ENCODE results near the gene TBXAS1. TPM values are rescaled to one million over a fixed set of nuclear protein-coding genes. Genes with fewer than 3 reads are reported as not detected.

Gene TBXAS1
- polyA plus RNA-seq (2011; rRNA removed) (11.6 and 13.8 TPM in 2 replicates), polyA plus RNA-seq (2017; fragmentation: RNase III; extraction: RNeasy Plus Mini Kit Qiagen cat#74134 plus additional on column Dnase treatment) (8.5 to 8.8 TPM (median 8.8 TPM) in 3 replicates), polyA minus RNA-seq (2011; rRNA and poly(A)+ RNA removed) (9.2 and 15.5 TPM in 2 replicates)
- polyA plus RNA-seq (2012; cell fraction: cytosol; rRNA removed): 6.3 and 6.9 TPM in 2 replicates
- 8.8 and 11.8 TPM in 2 replicates for polyA plus RNA-seq (2012; cell fraction: nucleus; rRNA removed)

DNA sequence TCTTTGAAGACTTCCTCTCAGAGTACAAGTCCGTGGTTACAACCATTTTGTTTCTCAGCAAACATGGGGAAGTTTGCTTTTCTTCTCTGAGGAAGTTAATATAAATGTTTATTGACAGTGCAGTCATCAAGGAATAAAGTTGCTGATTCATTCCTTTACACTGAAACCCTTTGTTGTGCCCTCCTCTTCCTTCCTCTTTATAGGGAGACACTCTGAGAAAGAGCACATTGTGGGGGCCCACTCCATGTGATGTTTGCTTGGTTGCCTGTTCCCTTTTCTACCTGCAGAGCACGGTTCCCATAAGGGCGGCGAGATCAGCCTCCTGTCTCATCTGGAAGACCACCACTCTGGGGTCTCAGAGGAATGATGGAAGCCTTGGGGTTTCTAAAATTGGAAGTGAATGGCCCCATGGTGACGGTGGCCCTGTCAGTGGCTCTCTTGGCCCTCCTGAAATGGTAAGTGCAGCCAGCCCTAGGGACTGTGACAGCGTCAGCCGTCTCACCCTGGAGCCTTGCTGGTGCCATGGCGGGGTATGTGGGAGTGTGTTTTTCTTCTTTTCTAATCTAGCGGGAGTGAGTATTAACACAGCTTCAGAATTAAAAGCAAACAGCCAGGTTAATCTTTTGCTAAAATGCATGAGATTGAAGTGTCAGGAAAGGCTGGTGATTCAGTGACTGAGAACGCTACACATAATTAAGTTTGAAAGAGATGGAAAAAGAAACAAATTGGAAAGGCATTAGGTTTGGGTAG, at the start of gene TBXAS1:
Gene TBXAS1 (plus strand): TSS at position 240 of the 750 bp plus-strand sequence. CDS start 127 bp downstream, at position 367.
- H3K27ac ChIP-seq: peak within 1 kb of the TSS; percentile 69 to 77
- H3K4me3 ChIP-seq: 0 out of 3 replicates have a peak within 1 kb of the TSS, but pooled peaks have one; percentile 11
- FAIRE-seq: no peak
- peaks cover 36% of the 10 kb centered on the region for H3K4me1 ChIP-seq
- TF ChIP-seq, protein P1, sequence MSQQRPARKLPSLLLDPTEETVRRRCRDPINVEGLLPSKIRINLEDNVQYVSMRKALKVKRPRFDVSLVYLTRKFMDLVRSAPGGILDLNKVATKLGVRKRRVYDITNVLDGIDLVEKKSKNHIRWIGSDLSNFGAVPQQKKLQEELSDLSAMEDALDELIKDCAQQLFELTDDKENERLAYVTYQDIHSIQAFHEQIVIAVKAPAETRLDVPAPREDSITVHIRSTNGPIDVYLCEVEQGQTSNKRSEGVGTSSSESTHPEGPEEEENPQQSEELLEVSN (IDR thresholded peaks at IDR 0.05; ENCODE audit: borderline replicate concordance, low read depth): peak; percentile 42; the same call in 1 of the 2 replicates
- TF ChIP-seq MAFK (IDR thresholded peaks at IDR 0.05; ENCODE audit: partially characterized antibody): peak; percentile 61
- no peak for TF ChIP-seq NR3C1 (IDR thresholded peaks at IDR 0.05)
- peak; percentile 44; the same call in 1 of the 2 replicates for TF ChIP-seq MAX (IDR thresholded peaks at IDR 0.05)
- H3K4me2 ChIP-seq: peak within 1 kb of the TSS; percentile 65
- POLR2A ChIA-PET: no interaction called here
- 31% methylated on average over 10 of the region's 10 CpGs for WGBS (ENCODE audit: missing lambda C conversion rate)
- CTCF ChIA-PET: interaction anchor here (1.2 to 1.9 kb wide), 3 partner anchors 174 to 184 kb away, joined by 3 to 6 read pairs (median 6); no protein-coding TSS in a partner anchor
- H3K9me3 ChIP-seq: no peaks in the 10 kb centered on the region
- ATAC-seq: peak; percentile 39 to 75; a peak in 5 of 6 replicates
- peak; percentile 19 to 41 for DNase-seq (ENCODE audit: low read depth in 1 of 2, low spot score in 1 of 2)

DNA sequence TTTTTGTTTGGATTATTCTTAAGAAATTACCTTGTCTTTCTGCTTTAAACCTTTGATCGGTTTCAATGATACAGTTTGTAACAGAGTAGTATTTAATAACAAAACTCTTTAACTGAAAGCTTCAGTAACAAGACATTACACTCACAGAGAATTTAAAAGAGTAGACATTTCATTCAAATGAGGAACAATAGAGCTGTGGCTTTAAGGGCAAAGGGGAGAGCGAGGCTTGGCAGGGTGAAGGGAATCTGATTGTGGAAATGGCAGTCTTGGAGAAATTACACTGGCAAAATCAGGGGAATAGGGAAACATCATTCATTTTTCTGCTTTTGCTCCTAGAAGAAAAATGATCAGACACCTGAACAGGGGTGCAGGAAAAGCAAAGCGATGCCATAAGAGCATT, 46.1 kb upstream of the TBXAS1 start:
- ATAC-seq: no peak
- no peak for FAIRE-seq
- no peak overlapping the region for H3K27ac ChIP-seq
- H3K4me3 ChIP-seq: no peak overlapping the region
- no peak for DNase-seq (ENCODE audit: low read depth in 1 of 2, low spot score in 1 of 2)
- WGBS (ENCODE audit: missing lambda C conversion rate): 90% methylated on average over 3 of the region's 3 CpGs
- H3K4me1 ChIP-seq: peaks cover 23% of the 10 kb centered on the region
- TF ChIP-seq HOXB5 (CRISPR knock-in tag; IDR thresholded peaks at IDR 0.05): no peak
- TF ChIP-seq KDM5A (IDR thresholded peaks at IDR 0.05): no peak
- TF ChIP-seq HOXA7 (CRISPR knock-in tag; IDR thresholded peaks at IDR 0.05): no peak
- no peak for TF ChIP-seq RCOR1 (IDR thresholded peaks at IDR 0.05; ENCODE audit: low read depth, low read length)
- no peak for TF ChIP-seq ZFP36 (IDR thresholded peaks at IDR 0.05; ENCODE audit: borderline replicate concordance, partially characterized antibody)
- no peak for TF ChIP-seq MAX (IDR thresholded peaks at IDR 0.05)
- no peak for TF ChIP-seq BHLHE40 (IDR thresholded peaks at IDR 0.05; ENCODE audit: low read depth, low read length)
- TF ChIP-seq RARB (CRISPR knock-in tag; IDR thresholded peaks at IDR 0.05): no peak
- no peak for TF ChIP-seq JUN (IDR thresholded peaks at IDR 0.05)
- no peak for TF ChIP-seq HOXB13 (CRISPR knock-in tag; IDR thresholded peaks at IDR 0.05; ENCODE audit: low read depth)
- TF ChIP-seq TFCP2L1 (CRISPR knock-in tag; IDR thresholded peaks at IDR 0.05): no peak
- no peak for TF ChIP-seq RAD21 (conservative IDR thresholded peaks at IDR 0.05 in 1 of 2, IDR thresholded peaks at IDR 0.05 in 1 of 2)
- TF ChIP-seq CHD2 (IDR thresholded peaks at IDR 0.05; ENCODE audit: low read length, partially characterized antibody): no peak
- no peak for TF ChIP-seq HMGXB4 (CRISPR knock-in tag; IDR thresholded peaks at IDR 0.05; ENCODE audit: borderline replicate concordance)
- no peak overlapping the region; the same call in 2 of the 3 replicates for H3K4me2 ChIP-seq
- ChIA-PET POLR2A (no interaction called here), CTCF (interaction anchor here (0.6 to 5.7 kb wide), 4 partner anchors 76 to 164 kb away, joined by 3 to 21 read pairs (median 3); no protein-coding TSS in a partner anchor)
- H3K9me3 ChIP-seq: no peaks in the 10 kb centered on the region
